Activated CD4-positive, alpha-beta T cell treated with anti-CD3 and anti-CD28 coated beads, Interleukin-2, amount 10 ng/mL, durations not matched to agents 7 days and 5 days (primary cell): ENCODE measurements around the gene NINJ2. TPM values are rescaled to one million over a fixed set of nuclear protein-coding genes. Genes with fewer than 3 reads are reported as not detected.

Experiments
- CTCF ChIA-PET: fragments of 350-600 bp; sonication (Branson Sonifier 250); formaldehyde crosslinking; loops from one replicate; lab custom pipeline; 2021; ENCODE audit warnings: antibody characterized with exemption; lab: Charles Lee
- POLR2A ChIA-PET: fragments of 350-600 bp; sonication (Branson Sonifier 250); formaldehyde crosslinking; loops from one replicate; lab custom pipeline; 2021; ENCODE audit warnings: antibody characterized with exemption; lab: Charles Lee
- DNase-seq: peaks from one replicate; pipeline ENCODE4 v3.0.0-alpha.2; 2020
- H3K27ac Mint-ChIP-seq: one replicate; pipeline ENCODE4 v1.8.0; 2021; ENCODE audit warnings: mild to moderate bottlenecking, moderate library complexity, mixed read lengths
- H3K27me3 Mint-ChIP-seq: one replicate; pipeline ENCODE4 v1.8.0; 2021; ENCODE audit warnings: mixed read lengths
- H3K36me3 Mint-ChIP-seq: one replicate; pipeline ENCODE4 v1.8.0; 2021; ENCODE audit warnings: low read depth, mixed read lengths
- H3K4me1 Mint-ChIP-seq: one replicate; pipeline ENCODE4 v1.8.0; 2021; ENCODE audit warnings: mixed read lengths
- H3K4me3 Mint-ChIP-seq: one replicate; pipeline ENCODE4 v1.8.0; 2021; ENCODE audit warnings: mild to moderate bottlenecking, moderate library complexity, mixed read lengths
- H3K9me3 Mint-ChIP-seq: one replicate; pipeline ENCODE4 v1.8.0; 2021; ENCODE audit warnings: mixed read lengths
- total RNA-seq, 2 experiments: library from RNA; stranded (reverse); gene quantifications; one replicate each; pipeline ENCODE4 v1.2.3, GENCODE V29; 2021

NINJ2 gene
- total RNA-seq, 2 experiments from 2014 or later, result 6.7 to 7.4 TPM

DNA sequence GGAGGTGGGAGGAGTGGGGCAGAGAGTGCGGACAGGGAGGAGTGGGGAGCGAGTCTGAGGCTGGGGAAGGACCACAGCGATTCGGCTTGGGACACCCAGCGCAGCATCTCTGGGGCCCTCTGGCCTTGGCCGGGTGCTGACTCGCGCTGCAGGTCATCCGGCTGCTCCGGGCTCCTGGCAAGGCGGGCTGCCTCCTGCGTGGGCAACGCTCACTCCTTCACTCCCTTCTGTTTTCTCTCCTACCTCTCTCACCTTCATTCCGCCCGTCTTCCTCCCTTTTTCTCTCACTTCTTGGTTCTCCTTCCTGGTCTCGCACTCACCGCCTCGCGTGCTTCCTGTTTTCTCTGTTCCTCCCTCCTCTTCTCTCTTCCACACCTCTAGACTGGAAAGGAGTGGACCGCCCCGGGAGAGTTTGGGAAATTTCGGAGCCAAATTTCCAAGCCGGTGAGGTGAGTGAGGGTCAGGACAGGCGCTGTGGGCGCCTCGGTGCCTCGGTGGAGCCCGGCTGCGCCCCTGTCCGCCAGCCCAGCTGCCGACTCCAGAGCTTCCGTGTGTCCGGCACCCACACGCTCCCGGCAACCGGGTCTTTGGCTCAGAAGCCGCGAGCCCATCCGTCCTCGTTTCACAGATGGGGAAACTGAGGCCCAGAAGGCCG, 116.9 kb downstream of the NINJ2 start:
- H3K27me3 Mint-ChIP-seq, result peaks cover 13% of the 10 kb centered on the region
- no peak overlapping the region for H3K4me3 Mint-ChIP-seq
- DNase-seq, result no peak
- CTCF ChIA-PET, result interaction anchor here (0.6 to 3.6 kb wide), 18 partner anchors 9 to 403 kb away, joined by 3 to 73 read pairs (median 4); partner anchors contain the start of gene RAD52
- H3K36me3 Mint-ChIP-seq, result no peaks in the 10 kb centered on the region
- H3K9me3 Mint-ChIP-seq, result no peaks in the 10 kb centered on the region
- H3K27ac Mint-ChIP-seq, result no peak overlapping the region
- POLR2A ChIA-PET, result no interaction called here
- H3K4me1 Mint-ChIP-seq, result peaks cover 29% of the 10 kb centered on the region

DNA sequence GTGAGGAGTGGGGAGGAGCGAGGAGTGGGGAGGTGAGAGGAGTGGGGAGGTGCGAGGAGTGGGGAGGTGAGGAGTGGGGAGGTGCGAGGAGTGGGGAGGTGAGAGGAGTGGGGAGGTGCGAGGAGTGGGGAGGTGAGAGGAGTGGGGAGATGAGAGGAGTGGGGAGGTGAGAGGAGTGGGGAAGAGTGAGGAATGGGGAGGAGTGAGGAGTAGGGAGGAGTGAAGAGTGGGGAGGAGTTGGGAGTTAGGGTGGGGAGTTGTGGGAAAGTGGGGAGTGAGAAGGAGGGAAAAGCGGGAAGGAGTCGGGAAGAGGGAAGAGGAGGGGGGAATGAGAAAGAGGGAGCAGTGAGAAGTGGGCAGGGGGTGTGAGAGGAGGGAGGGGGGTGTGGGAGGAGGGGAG, 117.4 kb downstream of the NINJ2 start:
- H3K9me3 Mint-ChIP-seq, result no peaks in the 10 kb centered on the region
- no peak overlapping the region for H3K4me3 Mint-ChIP-seq
- H3K4me1 Mint-ChIP-seq, result peaks cover 25% of the 10 kb centered on the region
- ChIA-PET CTCF (interaction anchor here (1.4 to 11.6 kb wide), 3 partner anchors 18 to 92 kb away, joined by 4 to 137 read pairs (median 73); no protein-coding TSS in a partner anchor), POLR2A (no interaction called here)
- no peak for DNase-seq
- no peaks in the 10 kb centered on the region for H3K36me3 Mint-ChIP-seq
- peaks cover 13% of the 10 kb centered on the region for H3K27me3 Mint-ChIP-seq
- no peak overlapping the region for H3K27ac Mint-ChIP-seq

DNA sequence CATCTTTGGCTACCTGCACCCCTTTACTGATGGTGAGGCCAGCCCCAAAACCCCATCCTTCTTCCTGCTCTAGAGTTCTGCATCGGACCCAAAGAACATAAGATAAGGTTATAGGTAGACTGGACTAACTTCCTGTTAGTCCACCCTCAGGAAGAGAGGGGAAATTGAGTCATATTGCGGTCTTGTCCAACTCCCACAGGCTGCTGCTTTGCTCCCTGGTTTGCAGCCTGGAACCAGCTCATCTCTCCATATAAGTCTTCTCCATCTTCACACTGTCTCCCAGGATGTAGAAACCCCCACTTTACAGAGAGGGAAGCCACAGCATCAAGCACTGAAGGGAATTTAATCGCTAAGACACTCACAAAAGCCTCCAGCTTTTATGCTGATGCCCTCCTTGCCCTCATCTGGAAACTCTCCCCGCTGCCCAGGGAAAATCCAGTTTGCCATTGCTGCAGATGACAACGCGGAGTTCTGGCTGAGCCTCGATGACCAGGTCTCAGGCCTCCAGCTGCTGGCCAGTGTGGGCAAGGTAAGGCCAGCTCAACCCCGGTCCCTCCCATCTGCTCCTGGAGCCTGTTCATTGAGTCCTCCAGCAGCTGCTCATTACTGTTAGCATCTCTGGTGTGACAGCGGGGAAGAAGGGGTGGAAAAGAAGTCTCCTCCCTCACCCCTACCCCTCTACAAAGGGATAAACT, 118.2 kb downstream of the NINJ2 start:
- CTCF ChIA-PET, result interaction anchor here (0.8 to 11.6 kb wide), 5 partner anchors 12 to 96 kb away, joined by 3 to 137 read pairs (median 4); no protein-coding TSS in a partner anchor
- Mint-ChIP-seq H3K36me3 (no peaks in the 10 kb centered on the region), H3K4me1 (peaks cover 26% of the 10 kb centered on the region), H3K9me3 (no peaks in the 10 kb centered on the region), H3K27ac (no peak overlapping the region), H3K27me3 (peaks cover 13% of the 10 kb centered on the region), H3K4me3 (no peak overlapping the region)
- DNase-seq, result no peak
- POLR2A ChIA-PET, result no interaction called here

DNA sequence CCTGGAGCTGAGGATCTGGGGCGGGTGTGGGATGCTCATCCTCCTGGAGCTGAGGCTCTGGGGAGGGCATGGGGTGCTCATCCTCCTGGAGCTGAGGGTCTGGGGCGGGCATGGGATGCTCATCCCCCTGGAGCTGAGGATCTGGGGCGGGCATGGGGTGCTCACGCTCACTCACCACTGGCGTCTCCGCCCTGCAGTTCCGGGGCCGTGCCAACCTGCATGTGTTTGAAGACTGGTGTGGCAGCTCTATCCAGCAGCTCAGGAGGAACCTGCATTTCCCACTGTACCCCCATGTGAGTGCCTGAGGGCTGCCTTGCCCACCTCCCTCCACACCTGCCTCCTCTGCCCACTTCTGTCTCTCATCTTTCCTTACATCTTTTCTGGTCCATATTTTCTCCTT, 119.1 kb downstream of the NINJ2 start:
- CTCF ChIA-PET, result interaction anchor here (0.5 to 11.6 kb wide), 7 partner anchors 8 to 413 kb away, joined by 3 to 137 read pairs (median 4); no protein-coding TSS in a partner anchor
- no peak overlapping the region for H3K4me3 Mint-ChIP-seq
- no peak overlapping the region for H3K27ac Mint-ChIP-seq
- peaks cover 13% of the 10 kb centered on the region for H3K27me3 Mint-ChIP-seq
- POLR2A ChIA-PET, result no interaction called here
- H3K4me1 Mint-ChIP-seq, result peaks cover 33% of the 10 kb centered on the region
- DNase-seq, result no peak
- no peaks in the 10 kb centered on the region for H3K9me3 Mint-ChIP-seq
- no peaks in the 10 kb centered on the region for H3K36me3 Mint-ChIP-seq

DNA sequence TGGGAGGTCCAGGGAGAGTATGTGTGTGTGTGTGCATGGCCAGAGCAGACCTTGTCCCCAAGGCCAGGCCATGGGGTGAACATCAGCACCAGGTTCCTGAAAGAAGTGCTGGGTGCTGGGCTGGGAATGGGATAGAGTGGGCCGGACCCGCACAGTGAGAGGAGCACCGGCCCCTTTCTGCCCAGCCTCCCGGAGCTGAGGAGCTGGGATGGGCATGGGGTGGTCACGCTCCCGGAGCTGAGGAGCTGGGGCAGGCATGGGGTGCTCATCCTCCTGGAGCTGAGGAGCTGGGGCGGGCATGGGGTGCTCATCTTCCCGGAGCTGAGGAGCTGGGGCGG, 120.2 kb downstream of the NINJ2 start:
- Mint-ChIP-seq H3K4me1 (peaks cover 35% of the 10 kb centered on the region), H3K9me3 (no peaks in the 10 kb centered on the region), H3K27ac (peak overlapping the region; percentile 66), H3K36me3 (no peaks in the 10 kb centered on the region), H3K4me3 (no peak overlapping the region), H3K27me3 (peaks cover 10% of the 10 kb centered on the region)
- ChIA-PET CTCF (interaction anchor here (0.9 to 11.6 kb wide), 5 partner anchors 10 to 101 kb away, joined by 3 to 137 read pairs (median 3); no protein-coding TSS in a partner anchor), POLR2A (no interaction called here)
- no peak for DNase-seq

DNA sequence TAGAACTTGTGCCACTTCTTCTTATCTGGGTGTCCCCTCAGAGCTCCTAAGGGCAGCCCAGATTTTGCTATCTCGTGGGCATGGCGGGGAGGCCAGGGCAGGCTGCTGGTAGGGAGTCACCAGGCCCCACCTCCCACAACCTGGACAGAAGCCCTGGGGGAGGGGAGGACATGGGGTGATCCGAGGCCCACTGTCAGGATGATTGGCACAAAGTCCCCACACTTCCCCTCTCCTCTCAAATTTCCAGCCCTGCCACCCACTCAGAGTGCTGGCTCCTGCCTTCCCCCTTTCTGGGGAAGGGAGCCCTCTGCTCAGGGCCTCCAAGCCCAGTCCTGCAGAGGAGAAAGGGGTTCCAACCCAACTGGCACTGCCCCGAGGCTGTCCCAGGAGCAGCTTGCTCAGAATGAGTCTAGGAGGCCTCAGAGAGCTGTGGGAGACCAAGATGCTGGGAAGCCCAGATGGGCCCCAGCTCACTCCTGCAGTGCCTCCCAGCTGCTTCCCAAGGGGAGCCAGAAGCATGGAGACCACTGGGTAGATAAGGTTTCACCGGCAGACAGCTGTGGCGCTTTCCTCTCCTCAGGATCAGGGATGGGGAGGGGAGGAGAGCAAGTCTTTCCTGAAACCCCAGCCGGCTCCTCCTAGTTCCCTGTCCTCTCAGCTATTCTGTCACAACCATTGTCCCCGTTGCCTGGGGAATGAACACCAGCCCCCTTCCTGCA, 120.7 kb downstream of the NINJ2 start:
- H3K4me1 Mint-ChIP-seq, result peaks cover 33% of the 10 kb centered on the region
- peaks cover 8% of the 10 kb centered on the region for H3K27me3 Mint-ChIP-seq
- no peaks in the 10 kb centered on the region for H3K9me3 Mint-ChIP-seq
- no peaks in the 10 kb centered on the region for H3K36me3 Mint-ChIP-seq
- H3K27ac Mint-ChIP-seq, result peak overlapping the region; percentile 66
- POLR2A ChIA-PET, result no interaction called here
- CTCF ChIA-PET, result interaction anchor here (0.6 to 11.6 kb wide), 6 partner anchors 10 to 100 kb away, joined by 3 to 137 read pairs (median 3); no protein-coding TSS in a partner anchor
- no peak for DNase-seq
- H3K4me3 Mint-ChIP-seq, result no peak overlapping the region

DNA sequence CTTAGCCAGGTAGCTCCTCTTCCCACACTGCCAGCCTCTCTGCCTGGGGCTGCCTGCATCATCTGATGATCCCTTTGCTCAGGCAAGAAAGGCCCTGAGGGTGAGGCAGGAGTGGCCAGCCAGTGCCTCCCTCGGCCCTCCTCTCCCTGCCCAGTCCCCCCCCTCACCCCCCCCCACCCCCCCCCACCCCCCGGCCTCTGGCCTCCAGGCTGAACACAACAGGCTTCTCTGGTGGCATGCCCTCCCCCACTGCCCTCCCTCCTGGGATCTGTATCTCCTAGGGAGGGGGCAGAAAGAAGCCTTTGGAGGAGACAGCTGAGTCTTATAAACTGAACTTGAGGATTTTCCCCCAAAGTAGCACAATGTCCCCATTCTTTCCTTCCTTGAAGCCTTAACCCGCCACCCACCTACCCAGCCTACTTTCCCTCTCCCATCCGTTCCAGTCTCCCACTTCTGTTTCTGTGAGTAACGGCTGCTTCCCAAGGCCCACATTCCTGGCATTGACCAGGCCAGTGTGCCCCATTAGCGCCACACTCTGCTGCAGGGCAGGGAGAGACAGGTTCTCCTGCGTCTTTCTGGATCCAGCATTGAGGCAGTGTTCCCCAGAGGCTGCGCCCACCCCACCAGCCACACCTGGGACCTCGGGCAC, 121.4 kb downstream of the NINJ2 start:
- H3K4me1 Mint-ChIP-seq, result peaks cover 28% of the 10 kb centered on the region
- H3K9me3 Mint-ChIP-seq, result no peaks in the 10 kb centered on the region
- DNase-seq, result no peak
- peak overlapping the region; percentile 2 for H3K27ac Mint-ChIP-seq
- ChIA-PET CTCF (interaction anchor here (0.6 to 11.6 kb wide), 4 partner anchors 9 to 88 kb away, joined by 3 to 137 read pairs (median 6); no protein-coding TSS in a partner anchor), POLR2A (no interaction called here)
- no peaks in the 10 kb centered on the region for H3K36me3 Mint-ChIP-seq
- H3K4me3 Mint-ChIP-seq, result no peak overlapping the region
- H3K27me3 Mint-ChIP-seq, result peaks cover 9% of the 10 kb centered on the region

DNA sequence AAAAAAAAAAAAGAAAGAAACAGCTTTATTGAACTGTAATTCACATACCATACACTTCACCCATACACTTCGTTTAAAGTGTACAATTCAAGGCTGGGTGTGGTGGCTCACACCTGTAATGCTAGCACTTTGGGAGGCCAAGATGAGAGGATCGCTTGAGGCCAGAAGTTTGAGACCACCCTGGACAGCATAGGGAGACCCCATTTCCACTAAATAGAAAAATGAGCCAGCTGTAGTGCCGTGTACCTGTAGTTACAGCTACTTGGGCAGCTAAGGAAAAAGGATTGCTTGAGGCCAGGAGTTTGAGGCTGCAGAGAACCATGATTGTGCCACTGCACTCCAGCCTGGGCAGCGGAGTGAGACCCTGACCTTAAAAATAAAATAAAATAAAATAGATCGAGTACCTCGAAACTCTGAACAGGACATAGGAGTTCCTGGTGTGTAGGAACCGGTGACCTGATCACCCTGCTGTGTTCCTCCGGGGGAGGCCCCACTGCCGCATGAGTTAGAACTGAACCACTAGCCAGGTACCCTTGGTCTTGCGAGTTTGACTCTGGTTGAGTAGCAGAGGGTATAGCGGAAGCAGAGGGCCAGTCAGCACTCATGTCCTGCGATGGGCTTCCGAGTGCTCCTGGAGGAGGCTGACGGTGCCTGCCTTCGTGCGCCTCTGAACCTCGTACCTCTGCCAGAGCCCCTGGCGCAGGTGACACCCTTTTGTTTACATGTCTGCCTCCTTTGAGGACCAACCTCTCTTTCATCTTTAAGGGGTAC, 123.5 kb downstream of the NINJ2 start:
- Mint-ChIP-seq H3K36me3 (no peaks in the 10 kb centered on the region), H3K9me3 (no peaks in the 10 kb centered on the region), H3K27ac (peak overlapping the region; percentile 83), H3K4me1 (peaks cover 22% of the 10 kb centered on the region), H3K4me3 (no peak overlapping the region), H3K27me3 (peaks cover 3% of the 10 kb centered on the region)
- ChIA-PET POLR2A (interaction anchor here (0.6 kb wide), 1 partner anchor 10 kb away, joined by 5 read pairs; no protein-coding TSS in a partner anchor), CTCF (interaction anchor here (0.5 to 11.6 kb wide), 5 partner anchors 9 to 167 kb away, joined by 3 to 137 read pairs (median 3); no protein-coding TSS in a partner anchor)
- no peak for DNase-seq

DNA sequence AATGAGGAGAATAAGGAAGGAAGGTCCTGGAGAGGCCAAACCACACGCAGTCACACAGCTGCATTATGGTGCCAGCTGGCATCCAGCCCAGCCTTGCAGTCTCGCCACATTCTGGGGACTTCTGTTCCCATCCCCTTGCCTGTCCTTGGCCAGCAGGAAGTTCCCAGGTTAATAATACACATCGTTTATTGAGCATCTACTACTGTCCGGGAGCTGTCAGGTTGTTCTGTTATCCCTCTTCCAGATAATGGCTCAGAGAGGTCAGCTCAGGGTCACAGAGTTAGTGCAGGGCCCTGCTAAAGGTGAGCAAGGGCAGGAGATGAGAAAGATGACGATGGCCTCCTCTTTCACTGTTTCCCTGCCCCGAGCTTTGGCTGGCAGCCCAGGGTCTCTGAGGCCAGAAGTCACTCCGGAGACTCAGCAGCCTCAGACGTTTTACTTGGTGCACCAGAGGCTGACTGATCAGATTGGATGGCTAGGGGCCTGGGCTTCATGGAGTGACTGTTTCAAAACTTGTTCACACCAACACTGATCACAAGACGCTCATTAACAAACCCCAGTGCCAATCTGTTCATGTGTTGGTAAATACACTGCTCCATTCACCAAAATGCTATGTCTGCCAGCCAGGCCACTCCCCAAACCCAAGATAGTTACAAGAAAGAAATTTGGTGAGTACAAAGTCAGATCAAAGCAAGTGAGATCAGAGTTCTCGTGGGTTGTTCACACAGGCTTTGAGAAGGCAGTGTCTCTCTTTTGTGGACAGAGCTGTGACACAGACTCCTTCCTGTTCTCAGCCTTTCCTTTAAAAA, 124.3 kb downstream of the NINJ2 start:
- DNase-seq, result peak; percentile 80
- Mint-ChIP-seq H3K4me3 (peak overlapping the region; percentile 9), H3K4me1 (peaks cover 22% of the 10 kb centered on the region), H3K27me3 (peaks cover 3% of the 10 kb centered on the region), H3K9me3 (no peaks in the 10 kb centered on the region), H3K27ac (peak overlapping the region; percentile 83), H3K36me3 (no peaks in the 10 kb centered on the region)
- ChIA-PET POLR2A (interaction anchor here (0.6 kb wide), 1 partner anchor 9 kb away, joined by 5 read pairs; no protein-coding TSS in a partner anchor), CTCF (interaction anchor here (0.5 to 11.6 kb wide), 9 partner anchors 8 to 1486 kb away, joined by 3 to 137 read pairs (median 3); no protein-coding TSS in a partner anchor)

DNA sequence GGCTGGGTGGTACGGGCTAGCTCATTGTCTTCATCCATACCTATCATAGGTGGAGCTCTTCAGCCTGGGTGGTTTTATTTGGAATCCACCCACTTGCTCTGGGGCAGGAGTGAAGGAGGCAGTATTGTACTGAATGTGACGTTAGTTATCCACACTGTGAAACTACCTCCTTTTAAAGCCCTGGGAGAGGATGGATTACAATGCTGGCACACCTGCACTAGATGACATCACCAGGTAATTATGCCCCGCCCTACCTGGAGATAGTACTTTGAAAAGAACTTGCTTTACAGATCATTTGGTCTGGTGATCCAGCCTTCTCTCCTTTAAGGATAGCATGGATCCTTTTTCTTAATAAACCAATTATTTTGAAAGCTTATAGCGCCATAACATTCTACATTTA, 125.5 kb downstream of the NINJ2 start:
- peaks cover 3% of the 10 kb centered on the region for H3K27me3 Mint-ChIP-seq
- DNase-seq, result no peak
- no peaks in the 10 kb centered on the region for H3K9me3 Mint-ChIP-seq
- ChIA-PET POLR2A (no interaction called here), CTCF (interaction anchor here (0.6 to 11.6 kb wide), 4 partner anchors 9 to 396 kb away, joined by 3 to 137 read pairs (median 12); no protein-coding TSS in a partner anchor)
- peaks cover 22% of the 10 kb centered on the region for H3K4me1 Mint-ChIP-seq
- no peak overlapping the region for H3K27ac Mint-ChIP-seq
- no peaks in the 10 kb centered on the region for H3K36me3 Mint-ChIP-seq
- no peak overlapping the region for H3K4me3 Mint-ChIP-seq

DNA sequence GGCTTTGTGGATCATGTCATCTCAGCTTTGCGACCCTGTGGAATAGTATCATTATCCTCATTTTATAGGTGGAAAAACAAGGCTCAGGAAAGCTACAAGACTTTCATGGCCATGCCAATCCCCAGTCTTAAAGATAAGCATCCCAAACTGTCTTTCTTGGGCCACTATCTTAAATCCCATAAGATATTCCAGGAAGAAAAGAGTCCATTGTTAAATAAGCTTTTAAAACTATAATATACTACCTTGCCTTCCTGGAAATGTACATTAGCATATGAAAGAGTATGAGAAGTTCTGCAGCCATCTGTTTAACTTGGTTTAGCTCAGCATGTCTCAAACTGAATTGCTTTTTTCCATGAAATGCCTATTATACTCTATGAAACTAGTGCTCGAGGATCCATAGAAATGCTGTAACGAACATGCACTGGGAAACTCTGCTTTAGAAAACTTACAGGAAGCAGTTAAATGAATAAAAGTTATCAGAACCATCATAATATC, 126.4 kb downstream of the NINJ2 start:
- Mint-ChIP-seq H3K4me3 (no peak overlapping the region), H3K9me3 (peaks cover 4% of the 10 kb centered on the region), H3K4me1 (peaks cover 22% of the 10 kb centered on the region), H3K27ac (no peak overlapping the region), H3K27me3 (peaks cover 3% of the 10 kb centered on the region), H3K36me3 (no peaks in the 10 kb centered on the region)
- DNase-seq, result no peak
- CTCF ChIA-PET, result interaction anchor here (3.6 to 11.6 kb wide), 2 partner anchors 10 to 83 kb away, joined by 21 to 137 read pairs; no protein-coding TSS in a partner anchor
- POLR2A ChIA-PET, result no interaction called here
